Medulla oblongata (tissue), 1 donor: ENCODE measurements around the gene ZNF440.
"Not testable (repeated sequence)": the region's sequence is repeated elsewhere in the genome, so short reads cannot be mapped to it uniquely, and the experiment has no call there.

ENCODE experiments used
- DNase-seq: peaks from one replicate; pipeline ENCODE4 v3.0.0-alpha.2; 2015; ENCODE audit errors: extremely low spot score

ZNF440 gene

DNA sequence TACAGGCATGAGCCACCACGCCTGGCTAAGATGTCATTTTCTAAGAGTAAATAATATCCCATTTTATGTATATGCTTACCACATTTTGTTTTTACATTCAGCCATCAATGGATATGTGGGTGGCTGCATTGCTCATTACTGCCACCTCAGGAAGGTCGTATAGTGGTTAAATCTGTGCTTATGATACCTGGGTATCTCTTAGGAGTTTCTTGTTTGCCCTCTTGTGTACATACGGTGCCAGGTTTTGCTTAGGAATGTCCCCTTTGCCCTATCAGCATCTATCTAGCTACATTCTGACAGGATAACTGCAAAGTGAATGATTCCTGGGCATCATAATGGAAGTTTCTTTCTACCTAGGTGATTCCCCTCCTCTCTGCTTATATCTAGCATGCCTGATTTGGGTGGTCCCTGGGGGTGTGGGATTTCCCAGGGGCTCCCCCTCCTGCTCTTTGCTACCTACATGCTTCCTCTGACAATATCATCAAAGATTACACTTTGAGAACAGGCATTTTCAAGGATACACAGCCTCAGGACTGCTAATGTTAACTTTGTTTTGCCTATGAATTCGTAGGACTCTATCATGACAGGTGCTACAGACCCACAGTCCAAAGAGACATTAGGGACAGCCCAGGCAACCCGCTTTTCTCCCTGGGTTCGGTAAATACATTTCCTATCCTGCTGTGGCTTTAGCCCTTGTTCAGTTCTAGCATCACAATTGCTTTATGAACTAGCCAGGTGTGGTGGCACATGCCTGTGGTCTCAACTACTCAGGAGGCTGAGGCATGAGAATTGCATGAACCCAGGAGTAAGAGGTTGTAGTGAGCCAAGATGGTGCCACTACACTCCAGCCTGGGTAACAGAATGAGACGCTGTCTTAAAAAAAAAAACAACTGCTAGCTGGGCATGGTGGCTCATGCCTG is 15.1 kb downstream of the ZNF440 start:
- not testable (repeated sequence) for DNase-seq

DNA sequence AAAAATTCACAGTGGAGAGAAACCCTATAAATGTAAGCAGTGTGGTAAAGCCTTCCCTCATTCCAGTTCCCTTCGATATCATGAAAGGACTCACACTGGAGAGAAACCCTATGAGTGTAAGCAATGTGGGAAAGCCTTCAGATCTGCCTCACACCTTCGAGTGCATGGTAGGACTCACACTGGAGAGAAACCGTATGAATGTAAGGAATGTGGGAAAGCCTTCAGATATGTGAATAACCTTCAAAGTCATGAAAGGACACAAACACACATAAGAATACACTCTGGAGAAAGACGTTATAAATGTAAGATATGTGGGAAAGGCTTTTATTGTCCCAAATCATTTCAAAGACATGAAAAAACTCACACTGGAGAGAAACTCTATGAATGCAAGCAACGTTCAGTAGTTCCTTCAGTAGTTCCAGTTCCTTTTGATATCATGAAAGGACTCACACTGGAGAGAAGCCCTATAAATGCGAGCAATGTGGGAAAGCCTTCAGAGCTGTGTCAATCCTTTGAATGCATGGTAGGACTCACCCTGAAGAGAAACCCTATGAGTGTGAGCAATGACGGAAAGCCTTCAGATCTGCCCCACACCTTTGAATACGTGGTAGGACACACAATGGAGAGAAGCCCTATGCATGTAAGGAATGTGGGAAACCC is 18.3 kb downstream of the ZNF440 start:
- no peak for DNase-seq

DNA sequence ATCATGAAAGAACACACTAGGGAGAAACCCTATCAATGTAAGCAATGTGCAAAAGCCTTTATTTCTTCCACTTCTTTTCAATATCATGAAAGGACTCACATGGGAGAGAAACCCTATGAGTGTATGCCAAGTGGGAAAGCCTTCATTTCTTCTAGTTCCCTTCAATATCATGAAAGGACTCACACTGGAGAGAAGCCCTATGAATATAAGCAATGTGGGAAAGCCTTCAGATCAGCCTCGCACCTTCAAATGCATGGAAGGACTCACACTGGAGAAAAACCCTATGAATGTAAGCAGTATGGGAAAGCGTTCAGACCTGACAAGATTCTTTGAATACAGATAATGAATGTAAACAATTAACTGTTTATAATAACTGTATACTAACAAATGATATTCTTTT is 19.5 kb downstream of the ZNF440 start:
- DNase-seq: no peak

DNA sequence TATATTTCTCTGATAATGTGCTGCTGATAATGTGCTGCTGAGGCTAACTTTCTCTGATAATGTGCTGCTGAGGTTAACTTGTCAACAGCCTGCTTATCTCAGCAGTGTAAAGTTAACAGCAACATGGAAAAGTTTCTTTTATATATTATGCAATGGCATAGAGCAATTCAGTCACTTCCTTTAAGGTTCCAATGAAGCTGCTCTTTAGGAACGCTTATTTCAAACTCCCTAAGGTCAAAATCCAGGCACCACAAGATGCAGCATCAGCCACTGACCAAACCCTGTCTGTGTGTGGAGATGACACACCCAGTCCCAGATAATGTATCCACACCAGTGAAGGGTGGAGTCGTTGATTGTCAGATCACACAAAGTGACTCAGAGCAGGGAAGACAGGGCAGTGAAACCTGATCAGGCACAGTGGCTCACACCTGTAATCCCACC is 21.6 kb downstream of the ZNF440 start:
- not testable (repeated sequence) for DNase-seq

DNA sequence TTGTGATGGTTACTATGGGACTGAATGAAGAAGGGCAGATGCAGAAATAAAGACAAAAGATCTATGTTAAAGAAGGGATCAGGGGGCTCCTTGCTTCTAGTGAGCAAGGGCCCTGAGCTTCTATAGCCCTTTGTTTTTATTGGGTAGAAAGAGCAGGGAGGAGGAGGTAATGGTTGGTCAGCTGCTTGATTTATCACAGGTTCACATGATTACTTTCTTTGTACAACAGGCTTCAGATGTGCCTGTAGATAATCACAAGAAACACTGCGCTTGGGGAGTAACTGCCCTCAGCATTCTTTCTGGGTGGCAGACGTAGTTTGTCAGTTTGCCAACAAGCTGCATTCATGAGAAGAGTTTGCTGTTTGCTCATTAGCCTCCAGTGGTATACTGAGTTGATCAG is 29.6 kb downstream of the ZNF440 start:
- peak; percentile 3 for DNase-seq

DNA sequence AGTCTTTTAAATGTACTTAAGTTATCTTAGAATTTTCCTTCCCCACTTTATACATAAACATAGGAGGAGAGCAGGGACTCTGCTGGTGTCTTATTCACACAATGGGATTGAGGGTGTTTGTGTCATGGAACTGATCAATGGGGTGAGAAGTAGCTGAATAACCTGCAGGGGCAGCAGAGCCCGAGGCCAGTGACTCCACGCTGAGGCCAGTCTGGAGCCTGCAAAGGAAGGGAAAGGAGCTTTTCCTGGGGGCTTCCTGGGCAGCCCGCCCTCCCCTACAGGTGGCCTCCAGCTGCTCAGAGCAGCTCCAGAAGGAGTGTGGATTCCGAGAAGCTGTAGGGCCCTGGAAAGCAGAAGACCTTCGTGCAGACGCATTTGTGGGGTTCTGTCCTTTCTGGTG is 33.5 kb downstream of the ZNF440 start:
- DNase-seq: not testable (repeated sequence)

DNA sequence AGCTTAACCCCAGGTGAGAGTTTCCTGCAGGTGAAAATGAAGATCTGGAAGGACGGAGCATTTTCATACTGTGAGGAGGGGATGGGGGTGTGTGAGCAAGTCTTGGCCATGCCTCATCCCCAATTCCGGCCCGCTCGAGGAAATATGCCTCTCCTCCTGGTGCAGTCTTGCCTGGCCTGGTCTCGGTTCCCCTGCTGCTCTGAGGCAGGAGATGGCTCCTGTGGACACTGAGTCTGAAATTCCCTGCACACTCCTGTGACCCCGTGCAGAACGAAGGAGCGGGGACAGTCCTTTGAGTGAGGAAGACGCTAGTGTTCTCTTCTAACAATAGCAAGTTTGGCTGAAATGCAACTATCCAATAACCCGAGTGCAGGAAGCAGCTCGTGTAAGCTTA is 34.1 kb downstream of the ZNF440 start:
- no peak for DNase-seq

DNA sequence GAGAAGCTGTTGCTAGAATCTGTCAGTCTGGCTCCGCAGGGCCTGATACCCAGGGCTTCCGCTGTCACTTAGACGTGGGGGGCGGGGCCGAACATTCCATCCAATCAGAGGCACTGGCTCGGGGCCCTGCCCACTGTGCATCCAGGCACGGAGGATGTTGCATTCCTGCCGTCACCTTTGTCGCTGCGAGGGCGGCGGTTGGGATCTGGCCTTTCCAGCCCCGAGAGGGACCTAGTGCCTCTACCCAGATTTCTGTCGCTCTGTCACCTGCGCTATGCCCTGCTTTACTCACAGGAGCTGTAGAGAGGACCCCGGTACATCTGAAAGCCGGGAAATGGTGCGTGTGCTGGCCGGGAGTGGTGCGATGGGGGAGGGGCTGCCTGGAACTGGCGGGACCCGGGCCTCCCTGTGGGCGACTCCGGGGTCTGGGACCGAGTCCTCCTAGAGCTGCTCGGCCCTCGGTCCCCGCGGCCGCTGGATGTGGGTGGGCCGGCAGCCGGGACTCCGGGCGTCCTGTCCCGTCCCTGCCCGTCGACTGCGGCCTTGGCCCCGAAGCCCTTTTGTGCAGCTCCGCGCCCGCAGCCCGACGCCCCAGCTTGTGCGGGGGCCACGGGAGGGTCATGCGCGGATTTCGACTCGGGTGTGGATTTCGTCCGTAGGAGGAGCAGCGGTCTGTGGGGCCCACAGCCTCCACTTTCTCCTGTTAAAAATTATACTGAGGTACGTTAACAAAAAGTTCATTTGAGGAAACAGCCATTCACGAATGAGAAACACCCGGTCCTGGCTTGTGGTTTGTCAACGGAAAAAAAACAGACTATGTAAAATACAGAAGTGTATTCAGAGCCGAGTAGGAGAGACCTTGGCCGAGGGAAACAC is 34.8 kb downstream of the ZNF440 start, which contains the start of gene ZNF439:
ZNF439 (plus strand) TSS at position 133 of the 876 bp plus-strand sequence; CDS start at position 275, 142 bp downstream.
- peak; percentile 96 for DNase-seq

DNA sequence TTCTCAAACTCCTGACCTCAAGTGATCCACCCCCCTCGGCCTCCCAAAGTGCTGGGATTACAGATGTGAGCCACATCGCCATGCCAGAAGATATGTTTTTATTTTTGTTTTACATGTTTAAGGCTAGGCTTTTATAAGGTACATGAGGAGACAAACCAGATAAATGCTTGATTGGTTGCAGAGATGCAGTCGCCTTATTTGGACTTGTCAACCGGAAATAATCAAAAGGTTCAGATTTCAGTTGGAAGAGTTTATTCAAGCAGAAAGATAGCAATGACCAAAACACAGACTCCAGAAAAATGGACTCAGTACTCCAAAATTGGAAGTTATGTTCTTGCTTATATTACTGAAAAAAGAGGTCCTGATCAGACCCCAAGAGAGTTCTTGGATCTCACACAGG is 36.2 kb downstream of the ZNF440 start:
- not testable (repeated sequence) for DNase-seq

DNA sequence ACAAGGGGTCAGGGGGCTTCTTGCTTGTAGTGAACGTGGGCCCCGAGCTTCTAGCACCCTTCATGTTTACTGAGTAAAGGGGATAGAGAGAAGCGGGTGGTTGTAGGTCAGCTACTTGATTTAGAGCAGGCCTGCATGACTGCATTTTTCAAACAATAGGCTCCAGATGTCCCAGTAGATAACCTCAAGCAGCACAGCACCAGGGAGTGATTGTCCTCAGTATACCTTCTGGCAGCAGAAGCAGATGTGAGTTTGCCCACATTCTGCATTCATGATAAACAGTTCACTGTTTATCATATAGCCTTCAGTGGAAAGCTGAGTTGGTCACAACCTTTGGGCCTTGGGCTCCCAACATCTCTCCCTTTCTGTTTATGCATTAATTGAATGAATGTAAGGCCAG is 39.3 kb downstream of the ZNF440 start:
- no peak for DNase-seq

DNA sequence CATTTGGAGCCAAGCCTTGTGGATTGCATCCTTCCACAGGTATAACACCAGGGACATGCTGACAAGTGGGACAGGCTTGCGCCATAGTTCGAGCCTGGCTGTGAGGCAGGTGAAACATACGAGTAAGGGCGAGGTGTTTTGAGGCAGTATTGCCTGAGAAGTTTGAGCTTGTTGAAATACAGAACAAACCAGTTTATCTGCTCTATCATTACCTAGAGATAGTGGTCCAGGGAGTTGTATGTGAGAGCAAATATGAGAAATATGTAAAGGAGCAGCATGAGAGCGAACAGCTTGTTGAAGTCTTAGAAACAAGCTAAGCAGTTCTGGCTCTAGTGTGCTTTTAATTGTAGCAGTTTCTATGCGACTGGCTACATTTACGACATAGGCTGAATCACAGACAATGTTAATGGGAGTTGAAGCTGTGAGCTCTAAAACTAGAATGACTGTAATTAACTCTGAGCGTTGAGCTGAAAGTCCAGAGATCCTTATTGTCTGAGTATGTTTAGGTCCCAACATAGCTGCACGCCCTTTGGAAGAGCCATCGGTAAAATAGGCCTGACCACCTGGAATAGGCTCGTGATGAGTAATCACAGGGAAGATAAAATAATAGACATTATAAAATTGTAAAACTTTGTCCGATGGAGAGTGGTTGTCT is 42.6 kb downstream of the ZNF440 start:
- no peak for DNase-seq

DNA sequence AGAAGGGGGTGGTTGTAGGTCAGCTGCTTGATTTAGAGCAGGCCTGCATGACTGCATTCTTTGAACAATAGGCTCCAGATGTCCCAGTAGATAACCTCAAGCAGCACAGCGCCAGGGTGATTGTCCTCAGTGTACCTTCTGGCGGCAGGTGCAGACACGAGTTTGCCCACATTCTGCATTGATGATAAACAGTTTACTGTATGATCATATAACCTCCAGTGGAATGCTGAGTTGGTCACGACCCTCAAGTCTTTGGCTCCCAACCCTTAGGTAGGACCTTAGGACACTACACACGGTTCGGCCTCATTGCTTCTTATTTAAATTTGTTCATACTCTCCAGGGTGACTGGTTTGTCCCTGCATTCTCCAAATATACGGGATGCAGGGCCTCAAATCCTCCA is 46.6 kb downstream of the ZNF440 start:
- no peak for DNase-seq

DNA sequence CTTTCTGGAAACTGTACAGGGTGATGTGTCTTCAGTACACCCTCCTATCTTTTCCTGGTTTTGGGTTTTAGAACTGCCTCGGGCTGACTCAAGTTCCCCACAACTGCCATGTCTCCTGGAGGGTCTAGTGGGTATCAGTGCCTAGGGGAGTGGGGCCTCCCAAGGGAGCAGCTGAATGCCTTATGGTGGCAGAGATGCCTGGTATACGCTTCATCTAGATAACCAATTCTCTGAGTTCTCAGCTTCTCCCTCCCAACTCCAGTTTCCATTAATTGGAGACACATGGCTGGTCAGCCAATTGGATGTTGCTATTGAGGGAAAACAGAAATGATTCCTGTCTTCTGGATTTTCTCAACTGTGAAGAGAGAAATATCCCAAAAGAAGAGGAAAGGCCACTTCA is 47.2 kb downstream of the ZNF440 start:
- DNase-seq: no peak

DNA sequence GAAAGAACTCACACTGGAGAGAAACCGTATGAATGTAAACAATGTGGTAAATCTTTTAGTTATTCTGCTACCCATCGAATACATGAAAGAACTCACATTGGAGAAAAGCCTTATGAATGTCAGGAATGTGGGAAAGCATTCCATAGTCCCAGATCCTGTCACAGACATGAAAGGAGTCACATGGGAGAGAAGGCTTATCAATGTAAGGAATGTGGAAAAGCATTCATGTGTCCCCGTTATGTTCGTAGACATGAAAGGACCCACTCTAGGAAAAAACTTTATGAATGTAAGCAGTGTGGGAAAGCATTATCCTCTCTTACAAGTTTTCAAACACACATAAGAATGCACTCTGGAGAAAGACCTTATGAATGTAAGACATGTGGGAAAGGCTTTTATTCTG is 53.7 kb downstream of the ZNF440 start:
- not testable (repeated sequence) for DNase-seq

DNA sequence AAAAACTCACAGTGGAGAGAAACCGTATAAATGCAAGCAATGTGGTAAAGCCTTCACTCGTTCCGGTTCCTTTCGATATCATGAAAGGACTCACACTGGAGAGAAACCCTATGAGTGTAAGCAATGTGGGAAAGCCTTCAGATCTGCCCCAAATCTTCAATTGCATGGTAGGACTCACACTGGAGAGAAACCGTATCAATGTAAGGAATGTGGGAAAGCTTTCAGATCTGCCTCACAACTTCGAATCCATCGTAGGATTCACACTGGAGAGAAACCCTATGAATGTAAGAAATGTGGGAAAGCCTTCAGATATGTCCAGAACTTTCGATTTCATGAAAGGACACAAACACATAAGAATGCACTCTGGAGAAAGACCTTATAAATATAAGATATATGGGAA is 54.1 kb downstream of the ZNF440 start:
- no peak for DNase-seq

DNA sequence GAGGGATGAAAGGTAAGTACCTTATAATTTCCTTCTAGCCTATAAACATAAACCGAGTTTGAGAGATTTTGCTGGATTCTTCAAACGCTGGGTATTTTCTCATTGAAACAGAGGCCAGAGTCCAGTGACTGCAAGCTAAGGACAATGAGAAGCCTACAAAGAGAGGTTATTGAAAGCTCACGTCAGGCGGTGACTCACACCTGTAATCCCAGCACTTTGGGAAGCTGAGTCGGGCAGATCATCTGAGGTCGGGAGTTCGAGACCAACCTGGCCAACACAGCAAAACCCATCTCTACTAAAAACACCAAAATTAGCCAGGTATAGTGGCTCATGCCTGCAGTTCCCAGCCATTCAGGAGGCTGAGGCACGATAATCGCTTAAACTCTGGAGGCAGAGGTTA is 58.6 kb downstream of the ZNF440 start:
- DNase-seq: no peak

DNA sequence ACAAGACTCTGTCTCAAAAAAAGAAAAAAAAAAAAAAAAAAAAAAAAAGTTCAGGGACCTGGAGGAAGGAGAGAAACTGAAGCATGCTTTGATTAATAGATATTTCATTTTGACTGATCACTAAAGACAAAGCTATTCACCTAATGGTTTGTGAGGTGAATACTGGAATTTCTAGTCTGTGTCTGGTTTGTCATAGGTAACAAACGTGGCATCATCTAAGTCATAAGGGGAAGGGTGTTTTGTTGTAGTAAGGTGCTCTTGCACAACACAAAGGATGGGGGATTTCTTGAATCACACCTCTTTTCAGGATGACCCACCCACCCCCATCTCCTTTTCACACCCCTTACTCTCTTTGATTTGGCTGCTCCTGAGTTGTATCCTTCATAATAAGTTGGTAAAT is 59.7 kb downstream of the ZNF440 start:
- no peak for DNase-seq

DNA sequence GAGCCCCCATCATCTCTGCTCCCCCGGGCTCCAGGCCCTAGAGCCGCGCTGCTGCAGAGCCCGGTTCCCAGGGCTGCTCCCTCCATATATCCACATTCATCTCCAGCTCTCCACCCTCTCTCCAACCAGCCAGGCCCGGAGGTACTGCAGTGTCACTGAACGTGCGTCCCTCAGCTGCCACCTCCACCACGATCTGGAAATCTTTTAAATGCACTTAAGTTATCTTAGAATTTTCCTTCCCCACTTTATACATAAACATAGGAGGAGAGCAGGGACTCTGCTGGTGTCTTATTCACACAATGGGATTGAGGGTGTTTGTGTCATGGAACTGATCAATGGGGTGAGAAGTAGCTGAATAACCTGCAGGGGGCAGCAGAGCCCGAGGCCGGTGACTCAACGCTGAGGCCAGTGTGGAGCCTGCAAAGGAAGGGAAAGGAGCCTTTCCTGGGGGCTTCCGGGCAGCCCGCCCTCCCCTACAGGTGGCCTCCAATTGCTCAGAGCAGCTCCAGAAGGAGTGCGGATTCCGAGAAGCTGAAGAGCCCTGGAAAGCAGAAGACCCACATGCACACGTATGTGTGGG is 65.7 kb downstream of the ZNF440 start:
- peak; percentile 5 for DNase-seq

DNA sequence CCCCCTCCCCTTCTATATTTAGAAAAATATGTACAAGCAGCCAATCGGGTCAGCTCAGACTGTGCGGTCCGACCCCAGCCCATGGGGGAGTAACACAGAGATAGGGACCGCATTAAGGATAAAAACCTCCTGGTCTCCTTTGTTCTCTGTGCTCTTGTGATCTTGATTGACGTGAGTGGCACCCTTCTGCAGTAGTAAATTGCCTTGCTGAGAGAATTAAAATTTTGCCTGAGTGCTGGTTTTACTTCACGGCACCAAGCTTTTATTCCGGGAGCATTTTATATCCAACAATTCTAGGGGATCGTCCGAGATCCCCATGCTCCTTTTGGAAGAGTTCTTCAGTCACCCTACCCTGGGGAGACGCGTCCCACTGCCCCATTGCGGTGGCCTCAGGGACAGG is 66.5 kb downstream of the ZNF440 start:
- no peak for DNase-seq

DNA sequence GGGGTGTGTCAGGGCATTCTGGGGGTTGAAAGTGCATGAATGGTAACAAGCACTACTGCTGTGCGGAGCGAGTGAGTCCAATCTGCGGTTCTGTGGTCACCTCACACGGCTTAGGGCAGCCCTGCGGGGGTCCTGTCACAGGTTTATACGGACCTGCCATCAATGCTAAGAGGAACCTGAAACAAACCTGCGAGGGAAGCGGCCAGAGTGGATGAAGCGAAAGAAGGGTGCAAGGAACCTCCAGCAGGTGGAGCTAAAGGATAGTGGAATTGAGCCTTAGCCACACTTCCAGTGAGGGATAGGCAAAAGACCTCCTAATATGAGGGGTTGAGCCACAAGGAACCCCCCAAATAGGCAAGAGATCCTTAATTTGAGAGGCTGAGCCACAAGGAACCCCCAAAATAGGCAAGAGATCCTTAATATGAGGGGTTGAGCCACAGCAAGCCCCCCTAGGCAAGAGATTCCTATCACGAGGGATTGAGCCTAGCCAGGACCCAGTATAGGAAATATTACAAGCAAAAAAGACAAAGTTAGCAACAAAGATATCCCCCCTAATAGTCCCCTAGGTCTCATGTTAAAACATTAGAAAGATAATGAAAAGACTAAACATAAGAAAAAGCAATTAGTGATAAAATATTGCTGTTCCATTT is 67.2 kb downstream of the ZNF440 start:
- peak; percentile 66 for DNase-seq

DNA sequence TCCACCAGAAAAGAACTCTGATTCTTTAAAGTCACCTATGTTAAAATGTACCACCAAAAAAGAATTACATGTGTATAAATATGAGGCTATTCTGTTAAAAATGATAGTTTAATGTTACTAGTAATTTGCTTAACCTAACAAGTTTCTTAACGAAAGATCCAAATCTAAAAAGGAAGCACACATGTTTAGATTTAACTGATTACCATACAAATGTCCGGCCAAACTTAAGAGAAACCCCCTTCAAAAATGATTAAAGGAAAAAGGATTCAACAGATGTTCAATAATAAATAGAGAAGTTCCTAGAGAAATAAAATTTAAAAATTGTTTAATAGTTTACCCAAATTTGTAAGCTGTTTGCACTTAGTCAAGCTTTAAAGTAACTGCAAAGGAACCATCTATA is 68.5 kb downstream of the ZNF440 start:
- no peak for DNase-seq
